Neural cell (in vitro differentiated cells): ENCODE results near the gene CPA5.

ENCODE experiments used
- CTCF ChIP-seq: fragments of 450-650 bp; IDR thresholded peaks from 2 replicates; pipeline ENCODE4 v1.5.1; 2014; ENCODE audit warnings: antibody characterized with exemption, mild to moderate bottlenecking, moderate library complexity; ENCODE audit not compliant: poor library complexity, severe bottlenecking
- EZH2 ChIP-seq: fragments of 200-600, 300-800 bp; shearing (Covaris generic), sonication (generic); IDR thresholded peaks from 2 replicates; pipeline ENCODE4 v1.6.1; 2014; ENCODE audit warnings: antibody characterized with exemption, low read length, borderline replicate concordance, mild to moderate bottlenecking; ENCODE audit not compliant: insufficient read depth, poor library complexity, severe bottlenecking
- POLR2AphosphoS5 ChIP-seq: IDR thresholded peaks from 2 replicates; pipeline ENCODE4 v1.6.1; 2012
- RAD21 ChIP-seq: fragments of 450-650 bp; conservative IDR thresholded peaks from 2 replicates; pipeline ENCODE4 v1.6.1; 2014; ENCODE audit warnings: antibody characterized with exemption, mild to moderate bottlenecking, moderate library complexity
- REST ChIP-seq: IDR thresholded peaks from 2 replicates; pipeline ENCODE4 v1.6.1; 2012; ENCODE audit warnings: borderline replicate concordance
- TAF1 ChIP-seq: IDR thresholded peaks from 2 replicates; pipeline ENCODE4 v1.6.1; 2012; ENCODE audit warnings: low read depth

- TF ChIP-seq CTCF: no peak
- TF ChIP-seq POLR2AphosphoS5: no peak
- TF ChIP-seq RAD21: peak; percentile 17
- TF ChIP-seq EZH2: no peak
- TF ChIP-seq TAF1: no peak
- TF ChIP-seq REST: no peak
These were observed 52.6 kb downstream of the CPA5 start for GRCh38 chr7:130397051-130397757.
